Tibial artery (tissue), 4 donors: Measurements from ENCODE around the gene ACTN4.
A peak's percentile ranks its signal among the peaks of the same experiment; 100 is the strongest.

ENCODE experiments used
- DNase-seq, 2 donors: peaks; one replicate each; pipeline ENCODE4 v3.0.0-alpha.2; 2019
- H3K27ac ChIP-seq, 2 donors: fragments of 200-600 bp; sonication (generic) in 1 of 2; 1 replicate in 1 of 2; 2 replicates in 1 of 2; pipeline ENCODE4 v1.5.1; 2018 to 2019; ENCODE audit warnings: mild to moderate bottlenecking in 1 of 2
- H3K27me3 ChIP-seq, 2 donors: fragments of 200-600 bp; sonication (generic) in 1 of 2; one replicate each; pipeline versions ENCODE4 v1.5.1 to v1.6.0; 2016 to 2019
- H3K36me3 ChIP-seq, 3 donors: fragments of 200-600 bp; sonication (generic) in 2 of 3; one replicate each; pipeline ENCODE4 v1.5.1; 2016 to 2019; ENCODE audit warnings: mild to moderate bottlenecking in 2 of 3
- H3K4me1 ChIP-seq, 4 donors: fragments of 200-600 bp; sonication (generic) in 2 of 4; 1 replicate in 3 of 4; 2 replicates in 1 of 4; pipeline ENCODE4 v1.5.1; 2016 to 2019
- H3K4me3 ChIP-seq, 2 donors: fragments of 200-600 bp; sonication (generic) in 1 of 2; 1 replicate in 1 of 2; 2 replicates in 1 of 2; pipeline ENCODE4 v1.5.1; 2018 to 2019; ENCODE audit warnings: mild to moderate bottlenecking in 2 of 2
- H3K9me3 ChIP-seq, 3 donors: fragments of 200-600 bp; sonication (generic) in 1 of 3; one replicate each; pipeline ENCODE4 v1.5.1; 2016 to 2019
- intact Hi-C: fragments of 100-400 bp; cut with DNase I; formaldehyde crosslinking; loops from one replicate; pipeline ENCODE4 v1.15.0; 2023; ENCODE audit warnings: low total_unique reads
- TF ChIP-seq, protein P1 (sequence below), 2 experiments: fragments of 200-600 bp in 1 of 2; fragments of 450-650 bp in 1 of 2; IDR thresholded peaks; one replicate each; pipeline ENCODE4 v1.5.1; 2017 to 2019; ENCODE audit warnings: antibody characterized with exemption in 2 of 2, mild to moderate bottlenecking in 1 of 2, moderate library complexity in 1 of 2

Gene ACTN4

DNA sequence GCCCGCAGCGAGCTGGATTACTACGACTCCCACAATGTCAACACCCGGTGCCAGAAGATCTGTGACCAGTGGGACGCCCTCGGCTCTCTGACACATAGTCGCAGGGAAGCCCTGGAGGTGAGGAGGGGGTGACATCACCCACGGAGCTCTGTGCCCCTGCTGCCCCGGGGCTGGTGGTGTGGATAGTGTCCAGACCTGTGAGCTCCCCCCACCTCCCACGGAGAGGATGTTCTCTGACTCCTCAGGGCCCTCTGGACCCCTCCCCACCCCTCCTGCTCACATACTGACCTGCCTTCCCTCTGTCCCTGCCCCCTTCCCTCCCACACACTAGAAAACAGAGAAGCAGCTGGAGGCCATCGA, 76.1 kb downstream of the ACTN4 start:
- Histone ChIP-seq H3K36me3 (peaks cover 83 to 98% (median 94%) of the 10 kb centered on the region in 3 donors), H3K4me3 (no peak overlapping the region), H3K27me3 (no peaks in the 10 kb centered on the region), H3K27ac (peak overlapping the region; percentile 72 to 91), H3K4me1 (peaks cover 12 to 89% (median 54%) of the 10 kb centered on the region in 4 donors), H3K9me3 (no peaks in the 10 kb centered on the region)
- TF ChIP-seq, protein P1, sequence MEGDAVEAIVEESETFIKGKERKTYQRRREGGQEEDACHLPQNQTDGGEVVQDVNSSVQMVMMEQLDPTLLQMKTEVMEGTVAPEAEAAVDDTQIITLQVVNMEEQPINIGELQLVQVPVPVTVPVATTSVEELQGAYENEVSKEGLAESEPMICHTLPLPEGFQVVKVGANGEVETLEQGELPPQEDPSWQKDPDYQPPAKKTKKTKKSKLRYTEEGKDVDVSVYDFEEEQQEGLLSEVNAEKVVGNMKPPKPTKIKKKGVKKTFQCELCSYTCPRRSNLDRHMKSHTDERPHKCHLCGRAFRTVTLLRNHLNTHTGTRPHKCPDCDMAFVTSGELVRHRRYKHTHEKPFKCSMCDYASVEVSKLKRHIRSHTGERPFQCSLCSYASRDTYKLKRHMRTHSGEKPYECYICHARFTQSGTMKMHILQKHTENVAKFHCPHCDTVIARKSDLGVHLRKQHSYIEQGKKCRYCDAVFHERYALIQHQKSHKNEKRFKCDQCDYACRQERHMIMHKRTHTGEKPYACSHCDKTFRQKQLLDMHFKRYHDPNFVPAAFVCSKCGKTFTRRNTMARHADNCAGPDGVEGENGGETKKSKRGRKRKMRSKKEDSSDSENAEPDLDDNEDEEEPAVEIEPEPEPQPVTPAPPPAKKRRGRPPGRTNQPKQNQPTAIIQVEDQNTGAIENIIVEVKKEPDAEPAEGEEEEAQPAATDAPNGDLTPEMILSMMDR (IDR thresholded peaks at IDR 0.05), result no peak
- intact Hi-C loops, result no loop called here
- DNase-seq, result no peak

DNA sequence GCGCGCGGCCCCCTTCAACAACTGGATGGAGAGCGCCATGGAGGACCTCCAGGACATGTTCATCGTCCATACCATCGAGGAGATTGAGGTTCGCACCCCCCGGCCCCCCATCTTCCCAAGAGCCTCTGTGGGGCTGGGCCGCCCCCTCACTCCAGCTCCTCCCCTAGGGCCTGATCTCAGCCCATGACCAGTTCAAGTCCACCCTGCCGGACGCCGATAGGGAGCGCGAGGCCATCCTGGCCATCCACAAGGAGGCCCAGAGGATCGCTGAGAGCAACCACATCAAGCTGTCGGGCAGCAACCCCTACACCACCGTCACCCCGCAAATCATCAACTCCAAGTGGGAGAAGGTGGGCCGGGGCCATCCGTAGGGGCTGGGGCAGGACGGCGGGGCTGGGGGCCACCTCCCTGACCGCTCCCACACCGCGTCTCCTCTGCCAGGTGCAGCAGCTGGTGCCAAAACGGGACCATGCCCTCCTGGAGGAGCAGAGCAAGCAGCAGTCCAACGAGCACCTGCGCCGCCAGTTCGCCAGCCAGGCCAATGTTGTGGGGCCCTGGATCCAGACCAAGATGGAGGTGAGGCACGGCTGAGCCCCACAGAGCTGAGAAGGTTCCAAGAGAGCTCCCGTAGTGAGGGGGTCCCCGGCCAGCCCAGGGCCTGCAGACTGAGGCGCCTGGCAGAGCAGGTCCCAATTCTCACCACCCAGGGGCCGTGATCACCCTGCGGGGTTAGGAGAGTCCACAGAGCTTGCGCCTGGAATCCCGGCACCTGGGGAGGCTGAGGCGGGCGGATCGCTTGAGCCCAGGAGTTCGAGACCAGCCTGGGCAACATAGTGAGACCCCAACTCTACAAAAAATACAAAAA, 76.8 kb downstream of the ACTN4 start:
- Histone ChIP-seq H3K27ac (peak overlapping the region; percentile 72 to 91), H3K9me3 (no peaks in the 10 kb centered on the region), H3K4me1 (peaks cover 12 to 82% (median 52%) of the 10 kb centered on the region in 4 donors), H3K27me3 (no peaks in the 10 kb centered on the region), H3K36me3 (peaks cover 87 to 98% (median 94%) of the 10 kb centered on the region in 3 donors), H3K4me3 (no peak overlapping the region)
- DNase-seq, result no peak
- intact Hi-C loops, result no loop called here
- TF ChIP-seq, protein P1 (IDR thresholded peaks at IDR 0.05), result no peak

DNA sequence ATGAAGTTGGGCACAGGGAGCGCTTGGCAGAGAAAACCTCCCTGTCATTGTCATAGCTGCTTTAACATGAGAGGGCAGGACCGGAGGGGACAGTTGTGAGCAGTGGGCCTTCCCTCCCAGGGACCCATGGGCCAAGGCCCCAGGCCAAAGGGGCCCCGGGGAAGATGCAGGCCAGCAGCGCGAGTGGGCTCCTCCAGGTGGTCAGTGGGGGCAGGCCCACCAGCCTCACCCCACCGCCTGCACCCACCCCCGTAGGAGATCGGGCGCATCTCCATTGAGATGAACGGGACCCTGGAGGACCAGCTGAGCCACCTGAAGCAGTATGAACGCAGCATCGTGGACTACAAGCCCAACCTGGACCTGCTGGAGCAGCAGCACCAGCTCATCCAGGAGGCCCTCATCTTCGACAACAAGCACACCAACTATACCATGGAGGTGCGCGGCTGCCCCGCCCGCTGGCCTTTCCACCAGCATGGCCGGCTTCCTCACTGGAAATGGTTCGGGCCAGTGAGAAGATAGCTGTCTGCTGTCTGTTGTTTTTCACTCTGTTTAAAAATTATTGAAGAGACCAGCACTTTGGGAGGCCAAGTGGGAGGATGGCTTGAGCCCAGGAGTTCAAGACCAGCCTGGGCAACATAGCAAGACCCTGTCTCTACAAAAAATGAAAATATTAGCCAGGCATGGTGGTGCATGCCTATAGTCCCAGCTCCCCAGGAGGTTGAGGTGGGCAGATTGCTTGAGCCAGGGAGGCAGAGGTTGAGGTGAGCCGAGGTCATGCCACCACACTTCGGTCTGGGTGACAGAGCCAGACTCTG, 78.2 kb downstream of the ACTN4 start:
- no peaks in the 10 kb centered on the region for H3K27me3 ChIP-seq
- no peaks in the 10 kb centered on the region for H3K9me3 ChIP-seq
- intact Hi-C loops, result loop anchor here (5.0 kb wide), 1 partner anchor 78 kb away; the partner anchor contains the start of gene ACTN4
- H3K4me1 ChIP-seq, result peaks cover 0 to 68% (median 38%) of the 10 kb centered on the region in 4 donors
- H3K27ac ChIP-seq, result peak overlapping the region; percentile 72 to 91
- no peak overlapping the region for H3K4me3 ChIP-seq
- peaks cover 91 to 100% (median 94%) of the 10 kb centered on the region in 3 donors for H3K36me3 ChIP-seq
- no peak for DNase-seq
- TF ChIP-seq, protein P1 (IDR thresholded peaks at IDR 0.05), result no peak

DNA sequence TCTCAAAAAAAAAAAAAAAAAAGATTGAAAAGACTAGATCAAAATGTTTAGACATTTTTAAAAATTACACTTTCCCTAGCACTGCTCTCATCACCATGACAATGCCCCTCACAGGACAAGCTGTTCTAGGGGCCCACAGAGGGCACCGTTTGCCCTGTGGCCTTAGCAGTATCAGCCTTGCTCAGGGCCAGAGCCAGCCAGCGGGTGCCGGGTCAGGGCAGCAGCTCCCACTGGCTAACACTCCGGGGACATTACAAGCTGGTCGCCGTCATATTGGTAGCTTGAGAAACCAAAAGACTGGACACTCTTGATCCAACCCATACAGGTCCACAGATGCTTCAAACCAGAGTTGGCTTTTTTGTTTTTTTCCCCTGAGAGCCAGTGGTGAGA, 78.8 kb downstream of the ACTN4 start:
- intact Hi-C loops, result loop anchor here (5.0 kb wide), 1 partner anchor 79 kb away; the partner anchor contains the start of gene ACTN4
- DNase-seq, result no peak
- H3K36me3 ChIP-seq, result peaks cover 92 to 100% (median 94%) of the 10 kb centered on the region in 3 donors

DNA sequence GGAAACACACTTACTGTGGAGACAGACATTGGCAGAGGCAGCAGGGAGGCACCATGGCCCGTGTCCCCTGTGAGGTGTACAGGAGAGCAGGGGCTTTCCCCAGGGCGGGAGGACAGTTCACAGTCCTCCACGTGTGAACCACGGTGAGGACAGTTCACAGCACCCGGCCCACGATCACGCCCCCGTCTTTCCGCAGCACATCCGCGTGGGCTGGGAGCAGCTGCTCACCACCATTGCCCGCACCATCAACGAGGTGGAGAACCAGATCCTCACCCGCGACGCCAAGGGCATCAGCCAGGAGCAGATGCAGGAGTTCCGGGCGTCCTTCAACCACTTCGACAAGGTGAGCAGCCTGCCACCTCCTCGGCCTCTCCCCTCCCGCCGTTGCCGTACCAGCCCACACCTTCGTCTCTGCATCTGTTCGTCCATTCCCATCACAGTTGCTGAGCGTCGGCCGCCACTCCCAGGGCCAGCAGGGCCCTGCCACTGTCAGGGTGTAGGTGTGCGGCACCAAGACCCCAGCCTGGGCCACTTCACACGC, 79.4 kb downstream of the ACTN4 start:
- no peaks in the 10 kb centered on the region for H3K9me3 ChIP-seq
- TF ChIP-seq, protein P1 (IDR thresholded peaks at IDR 0.05), result no peak
- H3K27me3 ChIP-seq, result no peaks in the 10 kb centered on the region
- peaks cover 87 to 100% (median 94%) of the 10 kb centered on the region in 3 donors for H3K36me3 ChIP-seq
- DNase-seq, result no peak
- H3K4me1 ChIP-seq, result peaks cover 0 to 56% (median 27%) of the 10 kb centered on the region in 4 donors
- no peak overlapping the region for H3K4me3 ChIP-seq
- peak overlapping the region; percentile 72 to 91 for H3K27ac ChIP-seq
- intact Hi-C loops, result loop anchor here (5.0 kb wide), 1 partner anchor 80 kb away; the partner anchor contains the start of gene ACTN4

More for the DNA sequence above, 78.8 kb downstream of the ACTN4 start:
- no peaks in the 10 kb centered on the region for H3K9me3 ChIP-seq
- H3K4me1 ChIP-seq, result peaks cover 0 to 62% (median 32%) of the 10 kb centered on the region in 4 donors
- no peak overlapping the region for H3K4me3 ChIP-seq
- TF ChIP-seq, protein P1 (IDR thresholded peaks at IDR 0.05), result no peak
- peak overlapping the region; percentile 72 to 91 for H3K27ac ChIP-seq
- no peaks in the 10 kb centered on the region for H3K27me3 ChIP-seq
